GM19372 (cell line): ENCODE results near the gene SCRT2.
A peak's percentile ranks its signal among the peaks of the same experiment; 100 is the strongest.
"Not testable (repeated sequence)": the region's sequence is repeated elsewhere in the genome, so short reads cannot be mapped to it uniquely, and the experiment has no call there.

ENCODE experiments used
- ATAC-seq: cut with Tn5 transposase; IDR thresholded peaks from one replicate; pipeline ENCODE4 v1.9.1; 2021; ENCODE audit warnings: mild to moderate bottlenecking, low read depth, moderate library complexity; ENCODE audit not compliant: unreplicated experiment

The SCRT2 gene

DNA sequence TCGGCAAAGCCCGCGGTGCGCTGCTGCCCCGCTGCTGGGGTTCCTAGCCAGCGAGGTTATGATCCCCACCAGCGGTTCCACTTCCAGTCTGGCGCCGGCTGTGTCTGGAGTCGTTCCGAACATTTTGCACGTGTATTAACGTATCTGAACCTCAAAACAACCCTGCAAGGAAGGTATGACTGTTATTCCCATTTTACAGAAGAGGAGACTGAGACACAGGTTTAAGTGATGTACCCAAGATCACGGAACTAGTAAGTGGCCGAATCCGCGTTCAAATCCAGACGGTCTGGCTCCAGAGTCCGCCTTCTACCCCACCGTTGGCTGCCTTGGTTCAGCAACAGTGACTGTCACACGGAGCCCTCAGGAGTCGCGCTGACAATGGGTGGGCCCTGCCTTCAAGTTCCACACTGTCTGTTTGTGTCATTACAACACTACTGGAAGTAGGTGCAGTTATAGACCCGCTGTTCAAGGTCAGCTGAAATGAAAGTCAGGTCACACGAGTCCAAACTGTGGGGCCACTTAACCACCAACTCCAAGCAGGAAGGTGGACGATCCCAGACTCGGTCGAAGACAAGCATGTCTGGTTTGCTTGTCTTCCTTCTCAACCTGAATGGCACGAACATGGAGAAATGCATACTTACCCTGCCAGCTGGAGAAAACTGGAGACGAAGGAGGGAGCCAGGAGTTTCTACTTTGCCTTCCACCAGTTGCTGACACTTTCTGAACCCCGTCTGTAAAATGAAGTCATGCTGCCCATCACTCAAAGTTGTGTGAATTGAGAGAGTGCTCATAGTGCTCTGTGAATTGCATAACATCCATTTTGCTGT is 21.8 kb downstream of the SCRT2 start:
- ATAC-seq = no peak

GRCh38 chr20:653110-653589 is 22.5 kb downstream of the SCRT2 start, which contains the start of gene SRXN1:
SRXN1 (minus strand) TSS chr20:653200; CDS start chr20:653185, 15 bp downstream.
- peak; percentile 92 for ATAC-seq

GRCh38 chr20:652615-653109 is 22.9 kb downstream of the SCRT2 start:
- ATAC-seq = peak; percentile 32

GRCh38 chr20:651713-652614 is 23.6 kb downstream of the SCRT2 start:
- ATAC-seq = no peak

DNA sequence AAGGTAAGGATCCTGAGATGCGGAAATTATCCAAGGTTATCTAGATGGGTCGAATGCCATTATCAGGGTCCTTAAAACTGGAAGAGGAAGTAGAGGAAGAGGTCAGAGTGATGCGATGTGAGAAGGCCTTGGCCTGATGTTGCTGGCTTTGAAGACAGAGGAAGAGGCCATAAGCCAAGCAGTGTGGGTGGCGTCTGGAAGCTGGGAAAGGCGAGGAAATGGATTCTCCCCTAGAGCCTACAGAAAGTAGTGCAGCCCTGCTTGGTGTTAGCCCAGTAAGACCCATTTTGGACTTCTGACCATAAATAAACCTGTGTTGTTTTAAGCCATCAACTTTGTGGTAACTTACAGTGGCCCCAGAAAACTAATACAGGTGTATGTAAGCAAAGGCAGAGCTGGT is 24.6 kb downstream of the SCRT2 start:
- no peak for ATAC-seq

DNA sequence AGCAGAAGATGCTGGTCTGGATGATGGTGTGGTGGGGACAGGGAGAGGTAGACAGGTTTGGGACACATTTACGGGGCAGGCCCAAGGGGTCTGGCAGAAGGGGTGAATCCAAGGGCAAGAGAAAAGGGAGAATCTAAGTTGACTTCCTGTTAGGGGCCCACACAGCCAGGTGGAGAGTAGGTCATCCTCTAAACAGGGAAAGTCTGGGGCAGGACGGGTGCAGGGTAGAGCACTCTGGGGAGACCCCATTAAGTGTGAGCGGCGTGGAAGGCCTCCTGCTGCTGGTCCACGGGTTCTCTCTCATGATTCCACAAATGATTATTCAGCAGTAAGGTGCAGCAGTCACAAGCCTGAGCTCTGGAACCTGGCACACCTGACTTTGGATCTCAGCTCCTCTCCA is 25.3 kb downstream of the SCRT2 start:
- ATAC-seq = no peak

DNA sequence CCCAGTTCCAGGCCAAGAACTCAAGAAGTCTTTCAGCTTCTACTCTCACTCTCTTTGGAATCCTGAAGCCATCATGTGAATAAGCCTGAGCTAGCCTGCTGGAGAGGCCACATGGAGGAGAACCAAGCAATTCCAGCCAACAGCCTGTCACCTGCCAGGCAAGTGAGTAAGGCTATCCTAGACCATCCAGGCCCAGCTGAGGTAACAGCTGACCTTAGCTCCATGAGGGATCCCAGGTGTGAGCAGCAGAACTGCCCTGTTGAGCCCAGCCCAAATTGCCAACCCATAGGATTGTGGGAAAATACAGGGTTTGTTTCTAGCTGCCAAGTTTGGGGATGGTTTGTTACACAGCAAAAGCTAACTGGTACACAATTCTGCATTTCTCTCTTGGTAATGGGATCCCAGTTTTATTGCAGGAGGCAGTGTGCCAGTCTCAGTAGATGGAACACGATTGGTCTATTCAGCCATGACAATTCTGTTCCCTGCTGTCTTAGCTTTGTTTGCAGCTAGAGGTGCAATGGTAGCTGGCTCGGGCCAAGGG is 28.1 kb downstream of the SCRT2 start:
- ATAC-seq = no peak

DNA sequence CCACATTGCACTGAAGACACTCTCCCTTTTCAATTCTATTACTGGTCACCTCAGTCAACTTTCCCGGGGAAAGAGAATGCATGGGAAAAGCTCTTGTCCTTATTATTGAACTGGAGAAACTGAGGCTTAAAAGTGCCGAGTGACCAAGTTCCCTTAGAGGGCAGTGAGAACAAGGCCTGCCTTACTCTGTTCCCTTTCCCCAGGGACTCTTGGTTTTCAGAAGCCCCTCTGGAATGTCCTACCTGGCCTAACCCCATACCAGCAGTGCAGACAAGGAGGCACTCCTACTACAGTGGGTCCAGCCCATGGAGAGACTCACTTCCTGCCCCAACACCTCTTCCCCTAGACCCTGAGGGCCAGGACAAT is 28.8 kb downstream of the SCRT2 start:
- no peak for ATAC-seq

GRCh38 chr20:646107-646867 is 29.3 kb downstream of the SCRT2 start:
- ATAC-seq = no peak

GRCh38 chr20:645318-646106 is 30.1 kb downstream of the SCRT2 start:
- ATAC-seq = no peak

- no peak for ATAC-seq
Observed at GRCh38 chr20:644692-645317, 30.8 kb downstream of the SCRT2 start.

GRCh38 chr20:642398-643174 is 33.0 kb downstream of the SCRT2 start:
- ATAC-seq = no peak

GRCh38 chr20:642013-642397 is 33.6 kb downstream of the SCRT2 start:
- ATAC-seq = not testable (repeated sequence)

DNA sequence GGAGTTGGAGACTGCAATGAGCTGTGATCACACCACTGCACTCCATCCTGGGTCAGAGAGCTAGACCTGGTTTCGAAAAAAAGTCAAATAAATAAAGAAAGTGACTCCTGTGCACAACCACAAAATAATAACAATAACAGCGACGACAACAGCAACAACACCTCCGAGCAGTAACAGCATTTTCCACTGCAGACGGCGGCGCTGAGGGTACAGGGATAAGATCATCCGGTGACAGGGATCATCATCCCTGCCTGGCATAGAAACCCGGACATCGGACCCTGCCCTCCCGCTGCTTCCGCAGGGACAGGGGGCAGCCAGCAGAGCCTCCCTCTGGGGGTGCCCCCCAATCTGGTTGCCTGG is 34.1 kb downstream of the SCRT2 start:
- no peak for ATAC-seq

DNA sequence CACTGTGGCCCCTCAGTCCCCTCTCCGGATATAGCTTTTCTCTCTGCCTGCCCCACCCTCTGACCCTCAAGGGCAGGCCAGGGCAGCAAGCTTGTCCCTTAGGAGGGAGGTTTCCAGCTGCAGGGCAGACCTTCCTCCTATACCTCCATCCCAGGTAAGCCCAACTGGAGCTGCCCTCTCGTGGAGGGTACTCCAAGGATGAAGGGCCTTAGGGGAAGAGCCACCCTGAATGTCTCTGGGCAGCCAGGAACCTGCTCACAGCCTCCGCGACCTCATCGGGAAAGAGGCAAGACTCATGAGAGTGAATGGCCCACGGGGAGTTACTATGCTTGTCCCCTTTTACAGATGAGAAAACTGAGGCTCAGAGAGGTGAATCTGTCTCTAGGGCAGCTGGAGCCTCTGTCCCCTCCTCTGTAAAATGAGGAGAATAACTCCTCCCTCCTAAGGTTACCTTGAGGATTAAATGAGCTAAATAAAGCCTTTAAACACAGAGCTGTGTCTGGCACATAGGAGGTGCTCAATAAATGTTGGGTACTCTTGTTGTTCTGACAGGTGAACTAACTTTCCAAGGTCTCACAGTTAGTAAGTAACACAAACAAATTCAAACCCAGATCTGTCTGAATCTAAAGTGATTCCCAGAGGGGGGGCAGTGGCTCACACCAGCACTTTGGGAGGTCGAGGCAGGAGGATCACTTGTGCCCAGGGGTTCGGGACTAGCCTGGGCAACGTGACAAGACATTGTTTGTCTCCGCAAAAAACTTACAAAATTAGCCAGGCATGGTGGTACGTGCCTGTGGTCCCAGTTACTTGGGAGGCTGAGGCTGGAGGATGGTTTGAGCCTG is 34.7 kb downstream of the SCRT2 start:
- ATAC-seq = no peak

DNA sequence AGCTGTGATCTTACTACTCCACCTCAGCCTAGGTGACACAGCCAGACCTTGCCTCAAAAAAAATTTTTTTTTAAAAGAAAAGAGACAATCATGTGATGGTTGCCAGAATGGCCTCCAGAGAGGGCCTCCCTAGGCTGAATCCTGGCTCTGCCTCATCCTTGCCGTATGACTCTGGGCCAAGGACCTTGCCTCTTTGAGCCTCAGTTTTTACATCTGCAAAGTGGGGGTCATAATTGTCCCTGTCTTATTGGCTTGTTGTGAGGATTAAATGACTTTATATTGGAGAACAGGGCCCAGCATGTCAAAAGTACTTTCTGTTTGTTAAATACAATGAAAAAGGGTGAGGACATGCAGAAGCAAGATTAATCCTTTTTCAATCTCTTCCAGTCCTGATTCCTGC is 37.0 kb downstream of the SCRT2 start:
- ATAC-seq = no peak

DNA sequence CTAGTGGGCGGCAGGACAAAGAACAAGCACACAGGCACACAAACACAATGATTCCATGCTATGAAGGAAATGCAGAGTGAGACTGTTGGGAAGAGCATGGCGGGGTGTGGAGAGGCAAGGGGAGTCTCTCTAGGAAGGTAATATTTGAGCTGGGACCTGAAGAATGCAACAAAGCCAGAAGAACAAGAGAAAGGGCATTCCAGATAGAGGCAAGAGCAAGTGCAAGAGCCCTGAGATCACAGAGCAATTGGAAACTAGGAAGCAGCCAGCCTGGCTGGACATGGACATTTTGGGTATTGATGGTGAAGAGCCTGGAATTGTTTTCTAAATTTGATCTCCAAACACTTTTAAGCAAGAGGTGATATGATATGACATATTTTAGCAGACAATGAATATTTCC is 38.0 kb downstream of the SCRT2 start:
- no peak for ATAC-seq
